Breast epithelium (tissue), 4 donors: ENCODE results near the gene NFIC. TPM values are rescaled to one million over a fixed set of nuclear protein-coding genes. Genes with fewer than 3 reads are reported as not detected.

Experiments
- DNase-seq, 2 donors: peaks; one replicate each; pipeline ENCODE4 v3.0.0-alpha.2; 2019; ENCODE audit warnings: low spot score in 2 of 2
- H3K27ac ChIP-seq, 2 donors: fragments of 200-600 bp; sonication (generic) in 1 of 2; one replicate each; pipeline ENCODE4 v1.5.1; 2016 to 2019; ENCODE audit warnings: mild to moderate bottlenecking in 1 of 2
- H3K27me3 ChIP-seq, 2 donors: fragments of 200-600 bp; sonication (generic) in 1 of 2; one replicate each; pipeline versions ENCODE4 v1.5.1 to v1.6.0; 2017 to 2019; ENCODE audit warnings: control low read depth in 1 of 2, mild to moderate bottlenecking in 1 of 2
- H3K36me3 ChIP-seq: fragments of 200-600 bp; one replicate; pipeline ENCODE4 v1.5.1; 2019
- H3K4me1 ChIP-seq, 2 donors: fragments of 200-600 bp; sonication (generic); one replicate each; pipeline ENCODE4 v1.5.1; 2016 to 2019; ENCODE audit warnings: control low read depth in 1 of 2
- H3K4me3 ChIP-seq, 3 donors: fragments of 200-600 bp; sonication (generic); 1 replicate in 2 of 3; 2 replicates in 1 of 3; pipeline ENCODE4 v1.5.1; 2016 to 2019; ENCODE audit warnings: mild to moderate bottlenecking in 3 of 3, moderate library complexity in 2 of 3
- H3K9me3 ChIP-seq, 2 donors: fragments of 200-600 bp; sonication (generic) in 1 of 2; one replicate each; pipeline ENCODE4 v1.5.1; 2016 to 2019; ENCODE audit warnings: control low read depth in 1 of 2
- POLR2A ChIP-seq: fragments of 450-650 bp; IDR thresholded peaks from one replicate; pipeline ENCODE4 v1.6.1; 2016; ENCODE audit warnings: antibody characterized with exemption, mild to moderate bottlenecking, moderate library complexity
- POLR2AphosphoS5 ChIP-seq, 3 donors: sonication (generic); formaldehyde crosslinking; IDR thresholded peaks; one replicate each; pipeline ENCODE4 v1.6.1; 2017; ENCODE audit warnings: antibody characterized with exemption in 3 of 3
- intact Hi-C: fragments of 100-400 bp; cut with DNase I; formaldehyde crosslinking; loops from one replicate; pipeline ENCODE4 v1.15.1; 2023; ENCODE audit warnings: low total_unique reads
- total RNA-seq, 3 donors: library from RNA; depleted of rRNA; stranded (reverse); fragments of >200 nt; gene quantifications; one replicate each; pipeline ENCODE4 v1.1.0, GENCODE V29; 2016
- TF ChIP-seq, protein P1 (sequence below), 3 donors: fragments of 450-650 bp; IDR thresholded peaks; one replicate each; pipeline ENCODE4 v1.5.1; 2016 to 2017; ENCODE audit warnings: antibody characterized with exemption in 3 of 3, mild to moderate bottlenecking in 3 of 3, moderate library complexity in 3 of 3

Gene NFIC
- total RNA-seq, 3 donors from 2014 or later, result 48.9 to 97.8 (median 73.1) TPM

DNA sequence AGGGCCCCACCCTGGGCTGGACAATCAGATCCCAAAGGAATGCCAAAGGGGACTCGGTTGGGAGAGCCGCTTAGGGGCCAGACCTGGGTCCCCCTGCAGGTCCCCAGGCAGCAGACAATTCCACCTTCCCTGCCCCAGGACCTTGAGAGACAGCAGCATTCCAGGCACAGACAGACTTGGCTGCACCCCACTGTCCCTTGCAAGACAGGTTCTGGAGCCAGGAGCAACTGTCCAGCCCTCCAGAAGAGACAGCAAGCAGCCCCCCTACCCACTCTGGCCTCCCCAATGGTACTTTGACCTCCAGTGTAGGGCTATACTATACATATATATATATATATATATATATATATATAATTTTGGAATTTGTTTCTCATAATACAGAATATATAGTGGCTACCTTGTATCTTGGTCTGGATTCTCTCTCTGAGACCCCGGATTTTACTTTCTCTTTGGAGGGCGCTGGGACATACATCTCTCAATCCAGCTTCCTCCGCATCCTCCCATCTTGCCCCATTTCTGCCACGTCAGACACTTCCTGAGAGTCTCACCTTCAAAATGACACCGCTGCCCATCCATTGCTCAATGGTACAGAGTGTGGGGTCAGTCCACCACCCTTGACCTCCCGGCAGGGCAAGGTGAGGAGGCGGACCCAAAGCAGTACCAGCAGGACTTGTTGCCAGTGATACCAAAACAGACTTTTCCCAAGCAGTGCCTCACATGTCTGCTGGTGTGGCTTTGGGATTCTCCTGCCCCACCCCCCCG lies 101.2 kb downstream of the NFIC start:
- Histone ChIP-seq H3K4me3 (peak overlapping the region in 1 of 3 donors; percentile 5), H3K9me3 (no peaks in the 10 kb centered on the region), H3K4me1 (peaks cover 0 to 3% of the 10 kb centered on the region in 2 donors), H3K27me3 (no peaks in the 10 kb centered on the region), H3K36me3 (no peaks in the 10 kb centered on the region), H3K27ac (peak overlapping the region in 1 of 2 donors; percentile 40)
- no peak for DNase-seq
- intact Hi-C loops, result loop anchor here (10.0 kb wide), 1 partner anchor 143 kb away; no protein-coding TSS in a partner anchor
- TF ChIP-seq, protein P1, sequence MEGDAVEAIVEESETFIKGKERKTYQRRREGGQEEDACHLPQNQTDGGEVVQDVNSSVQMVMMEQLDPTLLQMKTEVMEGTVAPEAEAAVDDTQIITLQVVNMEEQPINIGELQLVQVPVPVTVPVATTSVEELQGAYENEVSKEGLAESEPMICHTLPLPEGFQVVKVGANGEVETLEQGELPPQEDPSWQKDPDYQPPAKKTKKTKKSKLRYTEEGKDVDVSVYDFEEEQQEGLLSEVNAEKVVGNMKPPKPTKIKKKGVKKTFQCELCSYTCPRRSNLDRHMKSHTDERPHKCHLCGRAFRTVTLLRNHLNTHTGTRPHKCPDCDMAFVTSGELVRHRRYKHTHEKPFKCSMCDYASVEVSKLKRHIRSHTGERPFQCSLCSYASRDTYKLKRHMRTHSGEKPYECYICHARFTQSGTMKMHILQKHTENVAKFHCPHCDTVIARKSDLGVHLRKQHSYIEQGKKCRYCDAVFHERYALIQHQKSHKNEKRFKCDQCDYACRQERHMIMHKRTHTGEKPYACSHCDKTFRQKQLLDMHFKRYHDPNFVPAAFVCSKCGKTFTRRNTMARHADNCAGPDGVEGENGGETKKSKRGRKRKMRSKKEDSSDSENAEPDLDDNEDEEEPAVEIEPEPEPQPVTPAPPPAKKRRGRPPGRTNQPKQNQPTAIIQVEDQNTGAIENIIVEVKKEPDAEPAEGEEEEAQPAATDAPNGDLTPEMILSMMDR (IDR thresholded peaks at IDR 0.05), result no peak
- TF ChIP-seq POLR2AphosphoS5 (IDR thresholded peaks at IDR 0.05) (no peak), POLR2A (no peak)

DNA sequence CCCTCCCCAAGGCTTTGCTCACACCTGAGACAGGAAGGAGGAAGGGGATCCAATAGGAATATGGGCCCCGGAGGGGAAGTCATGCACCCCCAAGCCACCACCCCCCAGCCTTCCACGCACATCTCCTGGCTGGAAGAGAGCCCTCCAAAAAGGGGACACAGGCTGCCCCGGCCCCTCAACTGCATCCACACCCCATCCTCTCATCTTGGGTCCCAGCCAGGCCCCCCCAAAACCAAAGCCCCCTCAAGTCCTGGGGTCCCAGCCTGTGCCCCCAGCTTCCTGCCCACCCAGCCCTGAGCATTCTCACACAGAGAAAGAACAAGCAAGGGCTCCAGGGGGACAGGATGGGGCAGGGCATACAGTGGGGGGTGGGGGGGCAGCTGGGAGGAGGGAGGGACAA lies 101.8 kb downstream of the NFIC start:
- H3K4me1 ChIP-seq, result peaks cover 0 to 3% of the 10 kb centered on the region in 2 donors
- TF ChIP-seq POLR2A, result no peak
- TF ChIP-seq, protein P1 (IDR thresholded peaks at IDR 0.05), result no peak
- TF ChIP-seq POLR2AphosphoS5 (IDR thresholded peaks at IDR 0.05), result no peak

DNA sequence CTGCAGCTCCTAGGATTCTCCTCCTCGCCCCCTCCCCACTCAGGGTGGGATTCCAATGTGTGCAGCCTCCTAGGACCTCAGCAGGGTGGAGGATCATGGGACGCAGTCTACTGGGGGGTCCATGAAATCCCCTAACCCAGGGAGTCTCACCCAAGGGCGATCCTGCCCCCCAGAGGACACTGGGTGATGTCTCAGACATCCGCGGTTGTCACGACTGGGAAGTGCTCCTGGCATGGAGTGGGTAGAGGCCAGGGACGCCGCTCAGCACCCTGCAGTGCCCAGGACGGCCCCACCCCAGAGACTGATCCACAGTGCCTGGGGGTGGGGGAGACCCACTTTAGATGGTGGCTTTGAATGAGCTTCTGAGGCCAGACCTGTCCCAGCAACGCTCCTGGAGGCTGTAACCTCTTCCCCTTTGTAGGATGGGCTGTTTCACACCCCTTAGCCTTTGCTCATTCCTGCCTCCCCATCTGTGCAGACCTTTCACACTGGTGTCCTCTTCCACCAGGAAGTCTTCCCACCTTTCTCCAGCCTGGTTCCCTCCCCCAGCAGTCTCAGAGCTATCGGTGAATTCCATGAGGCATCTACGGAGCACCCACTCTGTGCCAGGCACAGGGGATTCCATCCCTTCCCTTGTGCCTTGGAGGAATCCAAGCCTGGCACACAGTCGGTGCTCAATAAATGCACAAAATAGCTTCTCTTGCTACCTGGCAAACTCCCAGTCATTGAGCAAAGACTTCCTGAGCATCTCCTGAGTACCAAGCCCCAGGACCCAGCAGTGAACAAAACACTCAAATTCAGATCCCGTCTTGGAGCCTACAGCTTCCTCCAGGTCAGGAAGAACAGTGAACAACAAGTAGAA lies 103.5 kb downstream of the NFIC start:
- no peaks in the 10 kb centered on the region for H3K36me3 ChIP-seq
- no peak overlapping the region for H3K4me3 ChIP-seq
- no peaks in the 10 kb centered on the region for H3K9me3 ChIP-seq
- no peak for DNase-seq
- H3K27ac ChIP-seq, result peak overlapping the region; percentile 32 to 55
- H3K4me1 ChIP-seq, result peaks cover 0 to 3% of the 10 kb centered on the region in 2 donors
- no peaks in the 10 kb centered on the region for H3K27me3 ChIP-seq
- TF ChIP-seq, protein P1 (IDR thresholded peaks at IDR 0.05), result no peak
- no peak for TF ChIP-seq POLR2A
- no peak for TF ChIP-seq POLR2AphosphoS5 (IDR thresholded peaks at IDR 0.05)
- intact Hi-C loops, result loop anchor here (10.0 kb wide), 1 partner anchor 145 kb away; no protein-coding TSS in a partner anchor

More for the DNA sequence above, 101.8 kb downstream of the NFIC start:
- DNase-seq, result no peak
- intact Hi-C loops, result loop anchor here (10.0 kb wide), 1 partner anchor 143 kb away; no protein-coding TSS in a partner anchor
- H3K27ac ChIP-seq, result peak overlapping the region in 1 of 2 donors; percentile 40
- H3K9me3 ChIP-seq, result no peaks in the 10 kb centered on the region
- no peaks in the 10 kb centered on the region for H3K36me3 ChIP-seq
- no peak overlapping the region for H3K4me3 ChIP-seq
- H3K27me3 ChIP-seq, result no peaks in the 10 kb centered on the region

DNA sequence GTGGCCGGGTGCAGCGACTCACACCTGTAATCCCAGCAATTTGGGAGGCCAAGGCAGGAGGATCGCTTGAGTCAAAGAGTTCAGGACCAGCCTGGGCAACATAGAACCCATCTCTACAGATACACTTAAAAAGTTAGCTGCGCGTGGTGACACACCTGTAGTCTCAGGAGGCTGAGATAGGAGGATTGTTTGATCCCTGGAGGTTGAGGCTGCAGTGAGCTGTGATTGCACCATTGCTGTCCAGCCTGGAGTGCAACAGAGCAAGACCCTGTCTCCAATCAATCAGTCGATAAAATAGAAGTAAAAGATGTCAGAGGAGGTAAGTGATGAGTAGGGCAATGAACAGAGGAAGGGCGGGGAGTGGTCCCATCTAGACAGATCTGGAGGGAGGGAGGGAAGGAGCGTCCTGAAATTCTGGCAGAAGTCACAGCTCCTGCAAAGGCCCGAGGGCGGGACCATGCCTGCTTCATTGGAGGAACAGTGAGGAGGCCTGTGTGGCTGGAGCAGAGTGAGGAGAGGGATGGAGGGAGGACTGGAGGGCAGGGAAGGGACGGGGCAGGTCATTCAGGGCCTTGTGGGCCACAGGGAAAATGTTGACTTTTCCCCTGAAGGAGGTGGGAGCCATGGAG lies 104.2 kb downstream of the NFIC start:
- H3K9me3 ChIP-seq, result no peaks in the 10 kb centered on the region
- DNase-seq, result no peak
- H3K27ac ChIP-seq, result peak overlapping the region in 1 of 2 donors; percentile 32
- no peak overlapping the region for H3K4me3 ChIP-seq
- TF ChIP-seq POLR2AphosphoS5 (IDR thresholded peaks at IDR 0.05), result no peak
- H3K27me3 ChIP-seq, result no peaks in the 10 kb centered on the region
- intact Hi-C loops, result no loop called here
- H3K36me3 ChIP-seq, result no peaks in the 10 kb centered on the region
- peaks cover 0 to 3% of the 10 kb centered on the region in 2 donors for H3K4me1 ChIP-seq

DNA sequence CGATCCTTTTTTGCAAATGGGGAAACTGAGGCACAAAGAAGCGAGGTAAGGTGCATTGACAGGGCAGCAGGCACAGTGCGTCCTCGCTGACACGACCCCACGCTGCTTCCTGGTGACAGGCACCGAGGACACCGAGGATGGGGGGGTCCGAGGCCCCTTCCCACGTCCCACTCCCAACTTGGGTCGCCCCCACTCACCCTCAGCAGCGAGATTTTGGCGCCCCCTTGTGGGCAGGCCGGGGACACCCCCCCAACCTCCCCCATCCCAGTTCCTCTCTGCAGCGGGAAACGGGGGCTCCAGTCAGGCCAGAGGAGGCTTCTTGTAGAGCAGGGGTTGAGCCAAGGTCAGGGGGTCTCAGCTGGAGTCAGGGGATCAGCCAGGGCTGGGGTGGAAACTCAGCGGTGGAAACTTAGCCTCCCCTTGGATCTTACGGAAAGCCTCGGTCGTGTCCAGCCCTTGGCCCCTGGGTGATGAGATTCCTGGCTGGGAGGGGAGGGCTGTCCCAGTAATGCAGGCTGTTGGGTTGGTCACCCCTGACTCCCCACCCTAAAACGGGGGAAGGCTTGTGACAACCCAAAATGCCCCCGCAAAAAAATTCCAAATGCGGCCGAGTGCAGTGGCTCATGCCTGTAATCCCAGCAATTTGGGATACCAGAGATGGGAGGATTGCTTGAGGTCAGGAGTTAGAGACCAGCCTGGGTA lies 105.7 kb downstream of the NFIC start:
- no peak overlapping the region for H3K4me3 ChIP-seq
- no peak overlapping the region for H3K27ac ChIP-seq
- no peaks in the 10 kb centered on the region for H3K9me3 ChIP-seq
- H3K36me3 ChIP-seq, result no peaks in the 10 kb centered on the region
- H3K27me3 ChIP-seq, result no peaks in the 10 kb centered on the region
- intact Hi-C loops, result no loop called here
- DNase-seq, result no peak
- H3K4me1 ChIP-seq, result peaks cover 0 to 3% of the 10 kb centered on the region in 2 donors
- TF ChIP-seq POLR2AphosphoS5 (IDR thresholded peaks at IDR 0.05) (no peak), POLR2A (no peak)
- TF ChIP-seq, protein P1 (IDR thresholded peaks at IDR 0.05), result peak; percentile 79 to 85 (median 82)
